ENCODE results near the gene HSPA4.

The HSPA4 gene

GRCh38 chr5:133088064-133088463 lies 36.3 kb downstream of the HSPA4 start:
- no peak overlapping the region for H3K4me3 ChIP-seq (ENCODE audit: low read depth, low read length)
- no peak for DNase-seq (ENCODE audit: low read depth)
- in situ Hi-C loops (cut with HindIII; ENCODE audit: low sequenced_read_pairs) = loop anchor here (25.0 kb wide), 1 partner anchor 899 kb away; no protein-coding TSS in a partner anchor
- TF ChIP-seq, protein P1, sequence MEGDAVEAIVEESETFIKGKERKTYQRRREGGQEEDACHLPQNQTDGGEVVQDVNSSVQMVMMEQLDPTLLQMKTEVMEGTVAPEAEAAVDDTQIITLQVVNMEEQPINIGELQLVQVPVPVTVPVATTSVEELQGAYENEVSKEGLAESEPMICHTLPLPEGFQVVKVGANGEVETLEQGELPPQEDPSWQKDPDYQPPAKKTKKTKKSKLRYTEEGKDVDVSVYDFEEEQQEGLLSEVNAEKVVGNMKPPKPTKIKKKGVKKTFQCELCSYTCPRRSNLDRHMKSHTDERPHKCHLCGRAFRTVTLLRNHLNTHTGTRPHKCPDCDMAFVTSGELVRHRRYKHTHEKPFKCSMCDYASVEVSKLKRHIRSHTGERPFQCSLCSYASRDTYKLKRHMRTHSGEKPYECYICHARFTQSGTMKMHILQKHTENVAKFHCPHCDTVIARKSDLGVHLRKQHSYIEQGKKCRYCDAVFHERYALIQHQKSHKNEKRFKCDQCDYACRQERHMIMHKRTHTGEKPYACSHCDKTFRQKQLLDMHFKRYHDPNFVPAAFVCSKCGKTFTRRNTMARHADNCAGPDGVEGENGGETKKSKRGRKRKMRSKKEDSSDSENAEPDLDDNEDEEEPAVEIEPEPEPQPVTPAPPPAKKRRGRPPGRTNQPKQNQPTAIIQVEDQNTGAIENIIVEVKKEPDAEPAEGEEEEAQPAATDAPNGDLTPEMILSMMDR (IDR thresholded peaks at IDR 0.05; ENCODE audit: low read depth, low read length, missing control alignments) = no peak

DNA sequence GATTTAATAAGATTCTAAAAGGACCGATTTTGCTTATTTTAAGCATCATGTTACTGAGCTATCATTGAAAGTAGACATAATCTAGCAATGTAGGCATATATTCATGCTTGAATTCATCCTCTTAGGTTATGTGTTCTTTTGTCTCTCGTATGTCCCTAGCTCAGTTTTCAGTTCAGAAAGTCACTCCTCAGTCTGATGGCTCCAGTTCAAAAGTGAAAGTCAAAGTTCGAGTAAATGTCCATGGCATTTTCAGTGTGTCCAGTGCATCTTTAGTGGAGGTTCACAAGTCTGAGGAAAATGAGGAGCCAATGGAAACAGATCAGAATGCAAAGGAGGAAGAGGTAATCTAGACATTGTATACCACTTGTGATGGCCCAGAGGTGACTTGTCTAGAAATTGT lies 39.2 kb downstream of the HSPA4 start:
- in situ Hi-C loops (cut with HindIII; ENCODE audit: low sequenced_read_pairs) = loop anchor here (25.0 kb wide), 1 partner anchor 896 kb away; no protein-coding TSS in a partner anchor

DNA sequence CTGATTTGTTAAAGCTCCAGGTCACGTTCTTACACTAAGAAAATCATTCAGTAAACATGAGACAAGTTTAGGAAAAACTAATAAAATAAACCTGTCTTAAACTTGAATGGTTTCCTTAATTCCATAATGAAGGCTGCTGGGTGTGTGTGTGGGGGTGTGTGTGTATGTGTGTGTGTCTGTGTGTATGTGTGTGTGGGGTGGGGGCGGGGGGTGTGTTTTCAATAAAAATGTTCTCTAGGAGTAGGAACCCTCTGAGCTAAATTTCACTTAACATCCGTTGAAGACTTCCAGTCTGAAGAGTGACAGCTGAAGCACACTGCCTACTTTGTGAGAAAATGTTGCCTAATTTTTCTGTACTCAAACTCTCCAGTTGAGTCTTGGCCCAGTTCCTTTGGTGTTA lies 54.5 kb downstream of the HSPA4 start:
- DNase-seq (ENCODE audit: low read depth) = no peak
- TF ChIP-seq, protein P1 (IDR thresholded peaks at IDR 0.05; ENCODE audit: low read depth, low read length, missing control alignments) = no peak
- no peak overlapping the region for H3K4me3 ChIP-seq (ENCODE audit: low read depth, low read length)
- in situ Hi-C loops (cut with HindIII; ENCODE audit: low sequenced_read_pairs) = no loop called here

More for the DNA sequence above, 39.2 kb downstream of the HSPA4 start:
- no peak for DNase-seq (ENCODE audit: low read depth)
- no peak overlapping the region for H3K4me3 ChIP-seq (ENCODE audit: low read depth, low read length)
- TF ChIP-seq, protein P1 (IDR thresholded peaks at IDR 0.05; ENCODE audit: low read depth, low read length, missing control alignments) = no peak

DNA sequence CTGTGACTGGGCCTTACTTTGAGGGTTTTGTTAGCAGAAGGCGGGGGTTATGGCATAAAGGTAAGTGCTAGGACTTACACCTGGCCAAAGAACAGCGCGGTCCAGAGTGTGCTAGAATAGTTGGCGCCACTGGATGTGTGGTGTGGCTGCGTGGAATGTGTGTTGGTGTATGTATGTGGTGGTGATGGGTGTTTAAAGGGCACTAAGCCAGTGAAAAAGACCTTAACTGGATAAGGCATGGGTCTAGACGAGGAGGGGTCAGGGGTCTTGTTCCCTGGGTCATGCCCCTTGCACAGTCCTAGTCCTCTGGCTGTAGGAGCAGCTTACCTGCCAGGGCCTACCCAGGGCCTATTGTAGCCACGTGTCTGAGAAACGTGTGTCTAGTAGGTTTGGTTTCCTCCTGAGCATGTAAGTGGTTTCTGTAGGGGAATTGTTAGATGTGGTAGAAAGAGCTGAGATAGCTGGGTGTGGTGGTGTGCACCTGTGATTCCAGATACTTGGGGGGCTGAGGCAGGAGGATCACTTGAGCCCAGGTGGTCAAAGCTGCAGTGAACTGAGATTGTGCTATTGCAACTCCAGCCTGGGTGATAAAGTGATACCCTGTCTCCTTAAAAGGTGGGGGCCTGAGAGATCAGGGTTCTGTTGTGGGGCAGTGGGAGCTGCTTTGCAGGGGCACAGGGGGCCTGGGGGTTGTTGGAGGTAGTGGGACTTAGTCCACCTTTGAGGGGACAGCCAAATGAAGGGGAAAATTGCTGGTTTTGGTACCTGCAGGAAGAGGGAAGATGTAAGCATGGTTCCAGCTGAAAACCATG lies 55.2 kb downstream of the HSPA4 start:
- no peak for DNase-seq (ENCODE audit: low read depth)
- TF ChIP-seq, protein P1 (IDR thresholded peaks at IDR 0.05; ENCODE audit: low read depth, low read length, missing control alignments) = no peak
- no peak overlapping the region for H3K4me3 ChIP-seq (ENCODE audit: low read depth, low read length)
- in situ Hi-C loops (cut with HindIII; ENCODE audit: low sequenced_read_pairs) = no loop called here

- in situ Hi-C loops (cut with HindIII; ENCODE audit: low sequenced_read_pairs) = no loop called here
- no peak for DNase-seq (ENCODE audit: low read depth)
- TF ChIP-seq, protein P1 (IDR thresholded peaks at IDR 0.05; ENCODE audit: low read depth, low read length, missing control alignments) = no peak
- no peak overlapping the region for H3K4me3 ChIP-seq (ENCODE audit: low read depth, low read length)
Observed at GRCh38 chr5:133108481-133108921, 56.7 kb downstream of the HSPA4 start.

DNA sequence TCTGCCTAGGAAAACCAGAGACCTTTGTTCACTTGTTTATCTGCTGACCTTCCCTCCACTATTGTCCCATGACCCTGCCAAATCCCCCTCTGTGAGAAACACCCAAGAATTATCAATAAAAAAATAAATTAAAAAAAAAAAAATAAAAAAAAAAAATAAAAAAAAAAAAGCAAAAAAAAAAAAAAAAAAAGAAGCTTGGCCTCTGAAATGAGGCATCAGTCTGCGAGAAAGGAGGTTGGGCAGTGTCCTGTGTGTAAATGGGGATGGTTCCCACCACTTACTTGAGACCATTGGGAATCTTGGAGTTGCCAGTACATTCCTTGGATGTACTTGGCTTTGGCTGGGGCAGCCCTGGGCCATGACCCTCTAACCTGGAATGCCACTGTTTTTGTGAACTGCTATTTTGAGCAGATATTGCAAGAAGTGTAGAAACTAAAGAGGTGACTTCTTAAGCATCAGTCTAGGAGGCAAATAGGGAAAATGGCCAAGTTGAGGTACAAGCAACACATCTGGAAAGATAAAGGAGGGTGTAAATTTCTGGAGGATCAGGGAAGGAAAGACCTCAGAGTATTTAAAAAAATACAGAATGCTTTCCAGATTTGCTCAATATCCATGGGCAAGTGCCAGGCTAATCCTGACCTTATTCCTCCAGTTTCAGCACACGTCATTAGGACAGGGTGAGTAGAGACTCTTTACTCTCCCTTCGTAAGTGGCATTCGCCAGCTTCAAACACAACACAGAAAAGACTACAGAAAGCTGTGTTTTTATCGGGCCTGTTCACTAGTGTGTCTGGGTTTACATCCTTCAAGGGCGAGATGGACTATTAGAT lies 58.1 kb downstream of the HSPA4 start:
- H3K4me3 ChIP-seq (ENCODE audit: low read depth, low read length) = no peak overlapping the region
- in situ Hi-C loops (cut with HindIII; ENCODE audit: low sequenced_read_pairs) = no loop called here
- TF ChIP-seq, protein P1 (IDR thresholded peaks at IDR 0.05; ENCODE audit: low read depth, low read length, missing control alignments) = no peak
- no peak for DNase-seq (ENCODE audit: low read depth)
